ENCODE data around the gene THSD4.

THSD4 gene

GRCh38 chr15:71650603-71651002, 535.3 kb downstream of the THSD4 start:
- no peak overlapping the region for H3K9ac ChIP-seq

GRCh38 chr15:71651750-71652186, 536.5 kb downstream of the THSD4 start:
- Histone ChIP-seq H3K9me3 (no peaks in the 10 kb centered on the region), H3K4me2 (no peak overlapping the region), H3K27me3 (no peaks in the 10 kb centered on the region), H3K4me1 (no peaks in the 10 kb centered on the region), H4K20me1 (no peaks in the 10 kb centered on the region), H3K36me3 (no peaks in the 10 kb centered on the region), H3K4me3 (no peak overlapping the region), H3K9ac (no peak overlapping the region), H3K27ac (no peak overlapping the region)
- no peak for TF ChIP-seq Cebpa-rat (IDR thresholded peaks at IDR 0.05)

More at GRCh38 chr15:71650603-71651002, 535.3 kb downstream of the THSD4 start:
- Histone ChIP-seq H3K4me3 (no peak overlapping the region), H3K9me3 (no peaks in the 10 kb centered on the region), H3K27ac (no peak overlapping the region), H4K20me1 (no peaks in the 10 kb centered on the region), H3K4me2 (no peak overlapping the region), H3K36me3 (no peaks in the 10 kb centered on the region), H3K27me3 (no peaks in the 10 kb centered on the region), H3K4me1 (no peaks in the 10 kb centered on the region)
- no peak for TF ChIP-seq Cebpa-rat (IDR thresholded peaks at IDR 0.05)

GRCh38 chr15:71654042-71654719, 538.9 kb downstream of the THSD4 start:
- no peak overlapping the region for H3K4me3 ChIP-seq
- no peaks in the 10 kb centered on the region for H3K9me3 ChIP-seq
- no peak overlapping the region for H3K27ac ChIP-seq

GRCh38 chr15:71654720-71655174, 539.5 kb downstream of the THSD4 start:
- H3K27ac ChIP-seq = no peak overlapping the region
- H3K4me3 ChIP-seq = no peak overlapping the region
- H4K20me1 ChIP-seq = no peaks in the 10 kb centered on the region
- H3K9me3 ChIP-seq = no peaks in the 10 kb centered on the region
- no peak overlapping the region for H3K4me2 ChIP-seq
- no peaks in the 10 kb centered on the region for H3K4me1 ChIP-seq
- H3K9ac ChIP-seq = no peak overlapping the region
- TF ChIP-seq Cebpa-rat (IDR thresholded peaks at IDR 0.05) = no peak
- no peaks in the 10 kb centered on the region for H3K27me3 ChIP-seq
- H3K36me3 ChIP-seq = no peaks in the 10 kb centered on the region

More at GRCh38 chr15:71654042-71654719, 538.9 kb downstream of the THSD4 start:
- H3K27me3 ChIP-seq = no peaks in the 10 kb centered on the region
- no peak for TF ChIP-seq Cebpa-rat (IDR thresholded peaks at IDR 0.05)
- no peaks in the 10 kb centered on the region for H3K4me1 ChIP-seq
- no peaks in the 10 kb centered on the region for H3K36me3 ChIP-seq
- no peak overlapping the region for H3K9ac ChIP-seq
- no peak overlapping the region for H3K4me2 ChIP-seq
- H4K20me1 ChIP-seq = no peaks in the 10 kb centered on the region

- no peak for TF ChIP-seq Cebpa-rat (IDR thresholded peaks at IDR 0.05)
- Histone ChIP-seq H3K9me3 (no peaks in the 10 kb centered on the region), H3K36me3 (no peaks in the 10 kb centered on the region), H4K20me1 (no peaks in the 10 kb centered on the region), H3K27ac (no peak overlapping the region), H3K4me2 (no peak overlapping the region), H3K27me3 (no peaks in the 10 kb centered on the region), H3K4me3 (no peak overlapping the region), H3K9ac (no peak overlapping the region), H3K4me1 (no peaks in the 10 kb centered on the region)
Measured at GRCh38 chr15:71656425-71656824, 541.2 kb downstream of the THSD4 start.

GRCh38 chr15:71657141-71657540, 541.9 kb downstream of the THSD4 start:
- no peak overlapping the region for H3K4me3 ChIP-seq
- H4K20me1 ChIP-seq = no peaks in the 10 kb centered on the region
- no peak overlapping the region for H3K9ac ChIP-seq
- H3K9me3 ChIP-seq = no peaks in the 10 kb centered on the region
- H3K36me3 ChIP-seq = no peaks in the 10 kb centered on the region
- no peak overlapping the region for H3K4me2 ChIP-seq
- H3K4me1 ChIP-seq = no peaks in the 10 kb centered on the region
- no peak for TF ChIP-seq Cebpa-rat (IDR thresholded peaks at IDR 0.05)
- H3K27ac ChIP-seq = no peak overlapping the region
- no peaks in the 10 kb centered on the region for H3K27me3 ChIP-seq

DNA sequence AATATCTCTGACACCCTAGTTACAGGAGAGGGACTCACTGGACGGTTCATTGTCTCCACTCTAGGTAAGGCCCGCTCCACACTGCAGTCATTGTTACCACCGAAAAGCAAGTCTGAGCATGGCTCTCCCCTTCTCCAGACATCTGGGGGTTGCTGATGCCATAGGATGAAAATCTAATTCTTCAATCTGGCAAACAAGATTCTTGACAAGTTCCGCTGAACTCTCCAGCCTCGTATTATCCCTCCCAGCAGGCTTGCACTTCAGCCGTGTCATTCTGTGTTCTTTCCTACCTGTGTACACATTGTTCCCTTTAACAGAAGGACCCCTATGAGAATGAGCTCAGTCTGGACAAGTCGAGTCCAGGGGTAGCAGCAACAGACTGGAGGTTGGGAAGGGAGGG, 542.8 kb downstream of the THSD4 start:
- H3K9ac ChIP-seq = no peak overlapping the region

GRCh38 chr15:71658827-71659729, 543.8 kb downstream of the THSD4 start:
- no peaks in the 10 kb centered on the region for H3K27me3 ChIP-seq
- H4K20me1 ChIP-seq = no peaks in the 10 kb centered on the region
- H3K27ac ChIP-seq = no peak overlapping the region
- no peak overlapping the region for H3K4me2 ChIP-seq
- no peaks in the 10 kb centered on the region for H3K4me1 ChIP-seq
- H3K4me3 ChIP-seq = no peak overlapping the region
- TF ChIP-seq Cebpa-rat (IDR thresholded peaks at IDR 0.05) = no peak
- H3K9ac ChIP-seq = no peak overlapping the region
- no peaks in the 10 kb centered on the region for H3K9me3 ChIP-seq
- no peaks in the 10 kb centered on the region for H3K36me3 ChIP-seq

More for the DNA sequence above, 542.8 kb downstream of the THSD4 start:
- Histone ChIP-seq H3K36me3 (no peaks in the 10 kb centered on the region), H3K4me1 (no peaks in the 10 kb centered on the region), H3K9me3 (no peaks in the 10 kb centered on the region), H3K27me3 (no peaks in the 10 kb centered on the region), H3K4me3 (no peak overlapping the region), H3K27ac (no peak overlapping the region), H4K20me1 (no peaks in the 10 kb centered on the region), H3K4me2 (no peak overlapping the region)
- no peak for TF ChIP-seq Cebpa-rat (IDR thresholded peaks at IDR 0.05)

DNA sequence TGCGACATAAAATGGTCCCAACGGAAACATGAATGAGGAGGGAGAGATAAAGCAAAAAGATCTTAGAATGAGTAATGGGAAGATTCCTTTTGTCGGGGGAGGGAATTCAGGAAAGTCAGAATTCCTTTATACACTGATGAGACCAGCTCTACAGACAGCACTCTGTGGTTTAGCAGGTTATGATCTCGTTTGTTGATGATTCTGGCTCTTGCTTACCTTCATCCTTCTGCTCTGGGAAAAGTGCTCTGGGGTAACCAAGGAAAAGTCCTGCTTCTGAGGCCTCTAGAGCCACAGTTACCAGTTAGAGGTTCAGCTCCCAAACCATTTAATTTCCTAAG, 544.4 kb downstream of the THSD4 start:
- no peaks in the 10 kb centered on the region for H4K20me1 ChIP-seq
- H3K27me3 ChIP-seq = no peaks in the 10 kb centered on the region
- no peaks in the 10 kb centered on the region for H3K36me3 ChIP-seq
- no peaks in the 10 kb centered on the region for H3K4me1 ChIP-seq
- no peak overlapping the region for H3K4me3 ChIP-seq
- H3K4me2 ChIP-seq = no peak overlapping the region
- no peak overlapping the region for H3K9ac ChIP-seq
- H3K9me3 ChIP-seq = no peaks in the 10 kb centered on the region
- no peak for TF ChIP-seq Cebpa-rat (IDR thresholded peaks at IDR 0.05)
- H3K27ac ChIP-seq = no peak overlapping the region

GRCh38 chr15:71660501-71660900, 545.2 kb downstream of the THSD4 start:
- TF ChIP-seq Cebpa-rat (IDR thresholded peaks at IDR 0.05) = no peak
- Histone ChIP-seq H3K36me3 (no peaks in the 10 kb centered on the region), H3K4me1 (no peaks in the 10 kb centered on the region), H3K27ac (no peak overlapping the region), H4K20me1 (no peaks in the 10 kb centered on the region), H3K4me3 (no peak overlapping the region), H3K9me3 (peaks cover under 1% of the 10 kb centered on the region; the same call in 1 of the 2 replicates), H3K4me2 (no peak overlapping the region), H3K27me3 (no peaks in the 10 kb centered on the region), H3K9ac (no peak overlapping the region)

All from BLaER1 (cell line).